Cardiac fibroblast (primary cell): Measurements from ENCODE around the gene HOTAIR.

Experiments used
- DNase-seq, 2 donors: peaks; one replicate each; pipeline versions ENCODE4 v3.0.0 to v3.0.0-alpha.2; 2010; ENCODE audit warnings: low read depth in 2 of 2
- H3K4me3 ChIP-seq, 2 donors: replicated peaks in 1 of 2; 1 replicate in 1 of 2; 2 replicates in 1 of 2; pipeline ENCODE4 v1.5.1; 2011; ENCODE audit warnings: low read depth in 2 of 2, low read length in 2 of 2, mild to moderate bottlenecking in 2 of 2, moderate library complexity in 1 of 2
- CTCF ChIP-seq: IDR thresholded peaks from one replicate; pipeline ENCODE4 v1.5.1; 2011; ENCODE audit warnings: low read depth, mild to moderate bottlenecking, low read length, inconsistent platforms

The HOTAIR gene

GRCh38 chr12:53937099-53937498, 37.7 kb downstream of the HOTAIR start:
- H3K4me3 ChIP-seq = no peak overlapping the region
- TF ChIP-seq CTCF = no peak
- no peak for DNase-seq

- H3K4me3 ChIP-seq = no peak overlapping the region
- TF ChIP-seq CTCF = no peak
- DNase-seq = peak in 1 of 2 donors; percentile 8
Observed at GRCh38 chr12:53935383-53936341, 39.1 kb downstream of the HOTAIR start.

GRCh38 chr12:53932915-53933314, 41.8 kb downstream of the HOTAIR start:
- TF ChIP-seq CTCF = no peak
- DNase-seq = no peak
- H3K4me3 ChIP-seq = no peak overlapping the region

- no peak overlapping the region for H3K4me3 ChIP-seq
- DNase-seq = no peak
- no peak for TF ChIP-seq CTCF
Observed at GRCh38 chr12:53931844-53932581, 42.7 kb downstream of the HOTAIR start.

- no peak for TF ChIP-seq CTCF
- no peak overlapping the region for H3K4me3 ChIP-seq
- no peak for DNase-seq
Observed at GRCh38 chr12:53930591-53931255, 44.0 kb downstream of the HOTAIR start.

GRCh38 chr12:53929527-53929926, 45.2 kb downstream of the HOTAIR start:
- TF ChIP-seq CTCF = no peak
- DNase-seq = no peak
- H3K4me3 ChIP-seq = no peak overlapping the region
